Ovary (tissue), 9 donors: Measurements from ENCODE around the gene UMAD1. TPM values are rescaled to one million over a fixed set of nuclear protein-coding genes. Genes with fewer than 3 reads are reported as not detected.
"Not testable (repeated sequence)": the region's sequence is repeated elsewhere in the genome, so short reads cannot be mapped to it uniquely, and the experiment has no call there.

ENCODE experiments used
- DNase-seq, 5 donors: peaks; one replicate each; pipeline ENCODE4 v3.0.0-alpha.2; 2019 to 2020
- H3K27ac ChIP-seq, 2 donors: fragments of 200-600 bp; one replicate each; pipeline versions ENCODE4 v1.5.1 to v1.8.0; 2019 to 2022
- H3K27me3 ChIP-seq: fragments of 200-600 bp; one replicate; pipeline ENCODE4 v1.8.0; 2022
- H3K36me3 ChIP-seq: fragments of 200-600 bp; sonication (generic); one replicate; pipeline ENCODE4 v1.5.1; 2019
- H3K4me1 ChIP-seq: one replicate; pipeline ENCODE4 v1.8.1; 2013; ENCODE audit warnings: mild to moderate bottlenecking, moderate library complexity; ENCODE audit not compliant: insufficient read depth
- H3K4me3 ChIP-seq: fragments of 200-600 bp; sonication (generic); one replicate; pipeline ENCODE4 v1.5.1; 2017
- H3K9me3 ChIP-seq, 2 donors: fragments of 200-600 bp in 1 of 2; sonication (generic) in 1 of 2; one replicate each; pipeline versions ENCODE4 v1.5.1 to v1.8.1; 2013 to 2019; ENCODE audit warnings: mild to moderate bottlenecking in 1 of 2, moderate library complexity in 1 of 2
- EP300 ChIP-seq: sonication (generic); formaldehyde crosslinking; IDR thresholded peaks from one replicate; pipeline ENCODE4 v1.6.1; 2017; ENCODE audit warnings: antibody characterized with exemption
- POLR2A ChIP-seq: fragments of 450-650 bp; IDR thresholded peaks from one replicate; pipeline ENCODE4 v1.6.1; 2017; ENCODE audit warnings: antibody characterized with exemption, mild to moderate bottlenecking, moderate library complexity
- WGBS, 3 donors: extraction: QIAGEN DNeasy Blood & Tissue Kit in 1 of 3; methylation state at CpG; one replicate each; pipeline versions ENCODE4 v1.1.5 to v1.1.7; 2013 to 2017; 5-methylcytosine and 5-hydroxymethylcytosine counted together
- intact Hi-C, 4 donors: fragments of 100-400 bp; cut with DNase I; formaldehyde crosslinking; loops; one replicate each; pipeline versions ENCODE4 v1.11.0 to v1.15.1; 2022 to 2023
- polyA plus RNA-seq, 2 donors: library from polyadenylated mRNA; stranded (reverse); fragments of 200-250 nt in 1 of 2; fragments of 350-450 nt in 1 of 2; fragmentation: Illumina TruSeq in 1 of 2; extraction: RNeasy Lipid Tissue Mini Kit (QIAGEN cat#74804) in 1 of 2; gene quantifications; one replicate each; pipeline ENCODE4 v1.2.3, GENCODE V29; 2013 to 2014
- total RNA-seq, 7 donors: library from RNA; depleted of rRNA in 2 of 7; stranded (reverse); fragments of >200 nt in 2 of 7; fragmentation: NEBNext Ultra II Directional in 3 of 7; extraction: Animal tissue kit (Norgen Biotek cat#: 25700) in 3 of 7; gene quantifications; one replicate each; pipeline versions ENCODE4 v1.1.0 to v1.2.4, GENCODE V29; 2016 to 2023
- TF ChIP-seq, protein P1 (sequence below), 3 donors: fragments of 450-650 bp in 2 of 3; fragments of 200-600 bp in 1 of 3; IDR thresholded peaks; one replicate each; pipeline versions ENCODE4 v1.5.1 to v1.8.0; 2016 to 2022; ENCODE audit warnings: antibody characterized with exemption in 3 of 3, mild to moderate bottlenecking in 1 of 3
- donor health status: DM: no; HTN: no; CAD: no; lungs with moderate emphysema.
- donor health status: DM: no; HTN: no; CAD: no.
- donor health status: Bipolar disorder and iron deficiency.
- donor health status: DM: yes; HTN: yes; CAD: no.
- donor health status: DM: no; HTN: no; CAD: no.
- donor health status: DM: yes; HTN: yes; CAD: no.

Gene UMAD1
- total and polyA plus RNA-seq, 9 donors = 10.4 to 19.1 (median 16.2) TPM

DNA sequence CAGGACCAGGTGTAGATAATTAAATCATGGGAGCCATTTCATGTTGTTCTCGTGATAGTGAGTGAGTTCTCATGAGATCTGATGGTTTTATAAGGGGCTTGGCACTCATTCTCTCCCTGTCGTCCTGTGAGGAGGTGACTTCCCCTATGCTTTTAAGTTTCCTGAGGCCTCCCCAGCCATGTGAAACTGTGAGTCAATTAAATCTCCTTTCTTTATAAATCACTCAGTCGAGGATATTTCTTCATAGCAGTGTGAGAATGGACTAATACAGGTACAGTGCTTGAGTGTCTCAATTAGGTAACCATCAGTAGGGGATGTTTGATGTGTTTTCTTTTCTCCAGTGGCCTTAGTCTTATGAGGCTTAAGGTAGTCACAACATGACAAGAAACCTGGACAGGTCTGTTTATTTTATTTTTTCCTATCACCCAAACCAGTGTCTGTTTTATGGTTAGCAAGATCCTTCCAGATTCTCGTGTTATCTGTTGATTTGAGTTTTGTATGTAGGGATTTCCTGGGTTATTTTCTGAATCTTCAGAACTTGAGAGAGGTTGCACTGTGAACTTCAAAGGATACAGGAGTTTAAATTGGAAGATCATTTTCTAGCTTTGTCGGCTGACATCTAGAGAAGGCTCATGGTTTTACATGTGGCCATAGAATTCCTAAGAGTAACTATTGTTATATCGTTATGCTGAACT is 32.1 kb downstream of the UMAD1 start:
- intact Hi-C loops = no loop called here
- Histone ChIP-seq H3K36me3 (no peaks in the 10 kb centered on the region), H3K4me1 (no peaks in the 10 kb centered on the region), H3K27ac (no peak overlapping the region), H3K4me3 (no peak overlapping the region), H3K27me3 (no peaks in the 10 kb centered on the region), H3K9me3 (no peaks in the 10 kb centered on the region)
- DNase-seq = no peak
- 88 to 90% (median 90%) methylated on average over 6 of the region's 6 CpGs for WGBS, 3 donors
- TF ChIP-seq EP300 (no peak), POLR2A (no peak)
- TF ChIP-seq, protein P1, sequence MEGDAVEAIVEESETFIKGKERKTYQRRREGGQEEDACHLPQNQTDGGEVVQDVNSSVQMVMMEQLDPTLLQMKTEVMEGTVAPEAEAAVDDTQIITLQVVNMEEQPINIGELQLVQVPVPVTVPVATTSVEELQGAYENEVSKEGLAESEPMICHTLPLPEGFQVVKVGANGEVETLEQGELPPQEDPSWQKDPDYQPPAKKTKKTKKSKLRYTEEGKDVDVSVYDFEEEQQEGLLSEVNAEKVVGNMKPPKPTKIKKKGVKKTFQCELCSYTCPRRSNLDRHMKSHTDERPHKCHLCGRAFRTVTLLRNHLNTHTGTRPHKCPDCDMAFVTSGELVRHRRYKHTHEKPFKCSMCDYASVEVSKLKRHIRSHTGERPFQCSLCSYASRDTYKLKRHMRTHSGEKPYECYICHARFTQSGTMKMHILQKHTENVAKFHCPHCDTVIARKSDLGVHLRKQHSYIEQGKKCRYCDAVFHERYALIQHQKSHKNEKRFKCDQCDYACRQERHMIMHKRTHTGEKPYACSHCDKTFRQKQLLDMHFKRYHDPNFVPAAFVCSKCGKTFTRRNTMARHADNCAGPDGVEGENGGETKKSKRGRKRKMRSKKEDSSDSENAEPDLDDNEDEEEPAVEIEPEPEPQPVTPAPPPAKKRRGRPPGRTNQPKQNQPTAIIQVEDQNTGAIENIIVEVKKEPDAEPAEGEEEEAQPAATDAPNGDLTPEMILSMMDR (IDR thresholded peaks at IDR 0.05) = no peak

DNA sequence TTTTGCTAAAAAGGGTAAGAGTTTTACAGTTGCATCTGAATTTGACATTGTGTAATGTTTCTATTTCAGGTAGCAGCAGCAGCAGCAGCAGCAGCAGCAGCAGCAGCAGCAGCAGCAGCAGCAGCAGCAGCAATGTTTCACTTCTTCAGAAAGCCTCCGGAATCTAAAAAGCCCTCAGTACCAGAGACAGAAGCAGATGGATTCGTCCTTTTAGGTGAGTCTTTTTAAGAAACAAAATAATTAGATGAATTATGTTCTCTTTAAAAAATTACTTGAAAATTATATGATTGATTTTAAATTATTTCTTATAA is 32.6 kb downstream of the UMAD1 start:
- no peak overlapping the region for H3K27ac ChIP-seq
- WGBS, 3 donors = 84 to 91% (median 91%) methylated on average over 2 of the region's 2 CpGs
- H3K4me1 ChIP-seq = no peaks in the 10 kb centered on the region
- no peaks in the 10 kb centered on the region for H3K27me3 ChIP-seq
- H3K36me3 ChIP-seq = no peaks in the 10 kb centered on the region
- TF ChIP-seq, protein P1 (IDR thresholded peaks at IDR 0.05) = no peak
- TF ChIP-seq POLR2A = no peak
- no peak for TF ChIP-seq EP300
- H3K4me3 ChIP-seq = no peak overlapping the region
- H3K9me3 ChIP-seq = no peaks in the 10 kb centered on the region
- intact Hi-C loops = no loop called here
- no peak for DNase-seq

DNA sequence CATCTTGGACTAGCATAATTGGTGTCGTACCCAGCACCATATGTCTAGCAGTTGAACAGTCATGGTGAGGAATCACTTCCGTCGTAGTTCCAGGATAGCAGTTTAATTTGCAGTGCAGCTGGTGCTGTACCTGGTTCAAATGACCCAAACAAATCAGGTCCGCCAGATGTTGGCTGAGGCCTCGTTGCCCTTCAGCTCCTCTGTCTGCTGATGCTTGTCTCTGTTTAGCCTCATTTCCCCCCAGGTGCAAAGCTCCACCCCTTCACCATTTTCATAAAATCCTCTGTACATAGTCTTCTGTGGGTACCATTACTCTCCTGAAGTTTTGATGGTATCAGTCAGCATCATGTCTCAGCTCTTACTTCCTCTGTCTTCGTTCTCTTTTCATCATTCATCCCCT is 35.1 kb downstream of the UMAD1 start:
- WGBS, 3 donors = 71 to 81% (median 80%) methylated on average over 6 of the region's 6 CpGs
- H3K4me3 ChIP-seq = no peak overlapping the region
- H3K4me1 ChIP-seq = no peaks in the 10 kb centered on the region
- H3K9me3 ChIP-seq = no peaks in the 10 kb centered on the region
- no peaks in the 10 kb centered on the region for H3K27me3 ChIP-seq
- DNase-seq = no peak
- intact Hi-C loops = no loop called here
- H3K27ac ChIP-seq = no peak overlapping the region
- no peaks in the 10 kb centered on the region for H3K36me3 ChIP-seq
- TF ChIP-seq POLR2A (no peak), EP300 (no peak)
- TF ChIP-seq, protein P1 (IDR thresholded peaks at IDR 0.05) = no peak

DNA sequence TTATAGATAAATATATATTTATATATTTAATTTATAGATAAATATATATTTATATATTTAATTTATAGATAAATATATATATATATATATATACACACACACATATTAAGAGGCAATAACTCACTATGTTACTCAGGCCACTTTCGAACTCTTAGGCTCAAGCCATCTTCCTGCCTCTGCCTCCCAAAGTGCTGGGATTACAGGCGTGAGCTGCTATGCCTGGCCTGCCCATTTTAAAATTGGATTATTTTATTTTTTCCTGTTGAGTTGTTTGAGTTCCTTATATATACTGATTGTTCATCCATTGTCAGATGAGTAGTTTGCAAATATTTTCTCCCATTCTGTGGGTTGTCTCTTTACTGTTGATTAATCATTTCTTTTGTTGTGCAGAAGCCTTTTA is 39.1 kb downstream of the UMAD1 start:
- not testable (repeated sequence) for H3K9me3 ChIP-seq, H3K36me3 ChIP-seq, H3K4me1 ChIP-seq, H3K4me3 ChIP-seq, H3K27me3 ChIP-seq, DNase-seq, H3K27ac ChIP-seq
- 99 to 100% (median 100%) methylated on average over 2 of the region's 2 CpGs for WGBS, 3 donors
- intact Hi-C loops = loop anchor here in 1 of 4 donors (5.0 kb wide), 1 partner anchor 538 kb away; no protein-coding TSS in a partner anchor

DNA sequence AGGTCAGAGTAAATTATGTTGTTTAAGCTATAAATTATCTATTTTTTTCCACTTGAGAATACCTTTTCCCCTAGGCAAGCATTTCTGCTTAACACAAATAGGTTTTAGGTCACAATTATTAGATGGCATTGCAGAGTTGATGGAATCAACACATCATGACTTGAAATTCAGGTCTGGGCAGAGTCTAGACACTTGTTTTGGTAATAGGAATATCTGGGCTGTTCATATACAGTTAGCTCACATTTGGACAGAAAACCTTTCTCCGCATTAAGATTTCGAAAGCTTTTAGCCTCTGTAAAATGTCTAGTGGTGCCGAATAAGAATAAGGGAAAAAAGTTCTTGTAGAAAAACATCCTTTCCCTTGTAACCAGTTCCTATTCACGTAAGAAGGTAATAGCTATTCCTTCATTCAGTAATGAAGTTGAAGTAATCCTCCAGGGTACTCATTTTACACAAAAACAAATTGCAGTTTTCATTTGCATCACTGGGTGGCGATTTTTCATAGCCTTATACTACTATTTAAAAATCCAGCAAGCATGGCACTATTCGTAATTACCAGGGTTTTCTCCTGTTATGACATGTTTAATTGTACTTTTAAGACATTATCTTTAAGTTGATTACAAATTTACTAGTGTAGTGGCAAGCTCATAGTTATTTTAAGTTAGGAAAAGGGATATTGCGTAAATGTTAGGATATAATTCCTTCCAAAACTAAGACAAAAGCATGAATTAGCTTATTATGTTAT is 40.8 kb downstream of the UMAD1 start:
- no peak overlapping the region for H3K4me3 ChIP-seq
- no peaks in the 10 kb centered on the region for H3K27me3 ChIP-seq
- H3K27ac ChIP-seq = peak overlapping the region in 1 of 2 donors; percentile 46
- TF ChIP-seq, protein P1 (IDR thresholded peaks at IDR 0.05) = peak; percentile 31 to 52 (median 47)
- no peak for TF ChIP-seq EP300
- WGBS, 3 donors = 35 to 41% (median 39%) methylated on average over 7 of the region's 7 CpGs
- H3K4me1 ChIP-seq = no peaks in the 10 kb centered on the region
- H3K36me3 ChIP-seq = no peaks in the 10 kb centered on the region
- intact Hi-C loops = loop anchor here in 1 of 4 donors (5.0 kb wide), 1 partner anchor 536 kb away; no protein-coding TSS in a partner anchor
- no peaks in the 10 kb centered on the region for H3K9me3 ChIP-seq
- peak in 1 of 5 donors; percentile 58 for DNase-seq
